OCI-LY7 (cell line): ENCODE data around the gene SORCS1. TPM values are rescaled to one million over a fixed set of nuclear protein-coding genes. Genes with fewer than 3 reads are reported as not detected.

Experiments used
- BruUV-seq: library from RNA; stranded (reverse); fragments of 400-500 nt; replicated peaks from 2 replicates; lab custom pipeline; 2021; lab: Mats Ljungman, UMichigan
- CTCF ChIA-PET: fragments of 300-600 bp; sonication (Branson Sonifier 250); formaldehyde crosslinking; loops from one replicate; lab custom pipeline; 2022; ENCODE audit warnings: antibody characterized with exemption; ENCODE audit not compliant: unreplicated experiment; lab: Charles Lee
- POLR2A ChIA-PET: fragments of 300-600 bp; sonication (Branson Sonifier 250); formaldehyde crosslinking; loops from one replicate; lab custom pipeline; 2022; ENCODE audit warnings: antibody characterized with exemption; lab: Charles Lee
- DNase-seq: peaks from one replicate; pipeline ENCODE4 v3.0.0-alpha.2; 2015; ENCODE audit warnings: low spot score
- H2AFZ ChIP-seq: fragments of 200-600 bp; sonication (generic), shearing (Covaris generic); 2 replicates; pipeline ENCODE4 v1.6.1; 2014; ENCODE audit warnings: mild to moderate bottlenecking, antibody characterized with exemption, low read length, moderate library complexity
- H3K27ac ChIP-seq: fragments of 200-600 bp; sonication (generic); 2 replicates; pipeline ENCODE4 v1.5.1; 2014; ENCODE audit warnings: mixed run types, low read depth, mild to moderate bottlenecking, moderate library complexity, low read length, inconsistent platforms; ENCODE audit not compliant: poor library complexity, severe bottlenecking
- H3K36me3 ChIP-seq: fragments of 200-600 bp; sonication (generic); 2 replicates; pipeline ENCODE4 v1.6.1; 2014; ENCODE audit warnings: mild to moderate bottlenecking, antibody characterized with exemption, low read length, moderate library complexity, mixed read lengths; ENCODE audit not compliant: insufficient read depth
- H3K4me1 ChIP-seq: fragments of 200-600 bp; sonication (generic); 2 replicates; pipeline ENCODE4 v1.5.1; 2014; ENCODE audit warnings: mild to moderate bottlenecking, low read length; ENCODE audit not compliant: insufficient read depth, poor library complexity, severe bottlenecking
- H3K4me2 ChIP-seq: fragments of 200-600 bp; sonication (generic); 2 replicates; pipeline ENCODE4 v1.6.1; 2014; ENCODE audit warnings: mild to moderate bottlenecking, low read length
- H3K4me3 ChIP-seq: fragments of 200-600 bp; sonication (generic); 2 replicates; pipeline ENCODE4 v1.5.1; 2014; ENCODE audit warnings: mild to moderate bottlenecking, low read depth, low read length; ENCODE audit not compliant: poor library complexity, severe bottlenecking
- H3K79me2 ChIP-seq: fragments of 200-600 bp; sonication (generic); 2 replicates; pipeline ENCODE4 v1.6.1; 2016; ENCODE audit warnings: low read depth, mild to moderate bottlenecking, low read length, moderate library complexity, mixed read lengths; ENCODE audit not compliant: insufficient read depth
- H3K9me2 ChIP-seq: fragments of 200-600 bp; sonication (generic); 2 replicates; pipeline ENCODE4 v1.6.1; 2016; ENCODE audit warnings: mild to moderate bottlenecking, low read length, mixed read lengths; ENCODE audit not compliant: insufficient read depth
- H3K9me3 ChIP-seq: fragments of 200-600 bp; sonication (generic); 2 replicates; pipeline ENCODE4 v1.6.1; 2014; ENCODE audit warnings: mild to moderate bottlenecking, mixed run types, low read length, mixed read lengths
- H4K20me1 ChIP-seq: fragments of 200-600 bp; sonication (generic); 2 replicates; pipeline ENCODE4 v1.6.1; 2014; ENCODE audit warnings: mild to moderate bottlenecking, antibody characterized with exemption, low read length, moderate library complexity, mixed read lengths; ENCODE audit not compliant: insufficient read depth
- CTCF ChIP-seq: fragments of 200-600 bp; sonication (generic); conservative IDR thresholded peaks from 2 replicates; pipeline ENCODE4 v1.5.1; 2014; ENCODE audit warnings: mild to moderate bottlenecking, antibody characterized with exemption, low read length, moderate library complexity, mixed read lengths
- EZH2phosphoT487 ChIP-seq: fragments of 200-600 bp; sonication (generic); IDR thresholded peaks from 2 replicates; pipeline ENCODE4 v1.6.1; 2018; ENCODE audit warnings: low read depth, borderline replicate concordance, mild to moderate bottlenecking, mixed run types, antibody characterized with exemption, low read length, moderate library complexity, mixed read lengths
- intact Hi-C: fragments of 100-400 bp; cut with micrococcal nuclease; formaldehyde crosslinking; loops from one replicate; pipeline ENCODE4 v1.10.0; 2022; ENCODE audit not compliant: unreplicated experiment
- total RNA-seq, 2 experiments: library from RNA; depleted of rRNA in 1 of 2; stranded (reverse); fragments of >200 nt in 1 of 2; shearing (Covaris generic) in 1 of 2; gene quantifications; 2 replicates each; pipeline ENCODE4 v1.2.3, GENCODE V29; 2014 to 2022

Gene SORCS1
- total RNA-seq, 2 experiments from 2014 or later, result not detected

- Histone ChIP-seq H2AFZ (no peak overlapping the region), H3K4me1 (no peaks in the 10 kb centered on the region), H3K9me3 (no peaks in the 10 kb centered on the region), H3K36me3 (no peaks in the 10 kb centered on the region), H3K4me3 (no peak overlapping the region), H3K9me2 (no peaks in the 10 kb centered on the region), H3K27ac (no peak overlapping the region), H4K20me1 (no peaks in the 10 kb centered on the region), H3K79me2 (no peaks in the 10 kb centered on the region), H3K4me2 (no peak overlapping the region)
- CTCF ChIA-PET, result no interaction called here
- intact Hi-C loops, result no loop called here
- no TSS peak for BruUV-seq
- TF ChIP-seq CTCF, result no peak
- TF ChIP-seq EZH2phosphoT487, result no peak
- POLR2A ChIA-PET, result no interaction called here
- no peak for DNase-seq
These were observed 192.1 kb downstream of the SORCS1 start for GRCh38 chr10:106972381-106972780.

- CTCF ChIA-PET, result no interaction called here
- Histone ChIP-seq H3K9me3 (no peaks in the 10 kb centered on the region), H3K4me3 (no peak overlapping the region), H3K79me2 (no peaks in the 10 kb centered on the region), H3K27ac (no peak overlapping the region), H2AFZ (no peak overlapping the region), H3K4me1 (no peaks in the 10 kb centered on the region), H3K36me3 (no peaks in the 10 kb centered on the region), H3K4me2 (no peak overlapping the region), H4K20me1 (no peaks in the 10 kb centered on the region), H3K9me2 (no peaks in the 10 kb centered on the region)
- intact Hi-C loops, result no loop called here
- DNase-seq, result no peak
- POLR2A ChIA-PET, result no interaction called here
- BruUV-seq, result no TSS peak
- no peak for TF ChIP-seq CTCF
- no peak for TF ChIP-seq EZH2phosphoT487
These were observed 193.1 kb downstream of the SORCS1 start for GRCh38 chr10:106971411-106971831.

GRCh38 chr10:106967452-106967851 is 197.1 kb downstream of the SORCS1 start:
- Histone ChIP-seq H3K79me2 (no peaks in the 10 kb centered on the region), H3K9me3 (no peaks in the 10 kb centered on the region), H3K4me3 (no peak overlapping the region), H3K4me2 (no peak overlapping the region), H3K27ac (no peak overlapping the region), H3K9me2 (no peaks in the 10 kb centered on the region), H2AFZ (no peak overlapping the region), H3K36me3 (no peaks in the 10 kb centered on the region), H4K20me1 (no peaks in the 10 kb centered on the region), H3K4me1 (no peaks in the 10 kb centered on the region)
- intact Hi-C loops, result no loop called here
- DNase-seq, result no peak
- BruUV-seq, result no TSS peak
- ChIA-PET CTCF (no interaction called here), POLR2A (interaction anchor here (0.9 kb wide), 1 partner anchor 15 kb away, joined by 3 read pairs; no protein-coding TSS in a partner anchor)
- TF ChIP-seq EZH2phosphoT487 (no peak), CTCF (no peak)
